Measurements from ENCODE around the gene MAP3K4.

DNA sequence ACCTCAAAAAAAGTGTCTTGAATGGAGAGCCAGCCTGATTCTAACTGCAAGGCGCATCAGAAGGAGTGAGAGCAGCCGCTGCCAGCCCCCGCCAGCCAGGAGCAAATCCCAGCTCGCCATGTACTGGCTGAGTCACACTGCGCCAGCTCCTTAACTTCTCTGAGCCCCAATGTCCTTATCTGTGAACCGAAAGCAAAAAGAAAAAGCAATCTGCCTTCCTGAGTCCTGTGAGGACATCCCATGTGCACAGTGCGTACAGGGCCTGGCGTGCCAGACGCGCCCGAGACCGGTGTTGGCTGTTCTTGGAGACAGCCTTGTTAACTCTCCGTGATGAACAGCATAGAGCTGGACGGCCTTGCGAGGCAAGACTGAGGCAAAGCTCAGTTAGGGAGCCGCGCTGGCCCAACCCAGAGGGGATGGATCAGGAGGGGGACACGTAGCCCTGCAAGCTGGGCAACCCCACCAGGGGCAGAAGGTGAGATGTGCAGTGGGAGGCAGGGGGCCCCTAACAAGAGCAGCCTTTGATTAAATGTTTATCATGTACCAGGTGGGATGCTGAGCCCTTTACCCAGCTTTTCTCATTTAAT lies 159.6 kb downstream of the MAP3K4 start:
- no peak for TF ChIP-seq FOXM1 (IDR thresholded peaks at IDR 0.05; ENCODE audit: borderline replicate concordance)
- no peak for TF ChIP-seq ARNT (IDR thresholded peaks at IDR 0.05)
